ENCODE results near the gene ZNF705A.

GRCh38 chr12:8146442-8146771 is 10.4 kb upstream of the ZNF705A start:
- TF ChIP-seq EP300 (IDR thresholded peaks at IDR 0.05; ENCODE audit: borderline replicate concordance in 1 of 2, control insufficient read depth in 1 of 2, low read depth in 2 of 2, low read length in 2 of 2), result no peak
- TF ChIP-seq, protein P1, sequence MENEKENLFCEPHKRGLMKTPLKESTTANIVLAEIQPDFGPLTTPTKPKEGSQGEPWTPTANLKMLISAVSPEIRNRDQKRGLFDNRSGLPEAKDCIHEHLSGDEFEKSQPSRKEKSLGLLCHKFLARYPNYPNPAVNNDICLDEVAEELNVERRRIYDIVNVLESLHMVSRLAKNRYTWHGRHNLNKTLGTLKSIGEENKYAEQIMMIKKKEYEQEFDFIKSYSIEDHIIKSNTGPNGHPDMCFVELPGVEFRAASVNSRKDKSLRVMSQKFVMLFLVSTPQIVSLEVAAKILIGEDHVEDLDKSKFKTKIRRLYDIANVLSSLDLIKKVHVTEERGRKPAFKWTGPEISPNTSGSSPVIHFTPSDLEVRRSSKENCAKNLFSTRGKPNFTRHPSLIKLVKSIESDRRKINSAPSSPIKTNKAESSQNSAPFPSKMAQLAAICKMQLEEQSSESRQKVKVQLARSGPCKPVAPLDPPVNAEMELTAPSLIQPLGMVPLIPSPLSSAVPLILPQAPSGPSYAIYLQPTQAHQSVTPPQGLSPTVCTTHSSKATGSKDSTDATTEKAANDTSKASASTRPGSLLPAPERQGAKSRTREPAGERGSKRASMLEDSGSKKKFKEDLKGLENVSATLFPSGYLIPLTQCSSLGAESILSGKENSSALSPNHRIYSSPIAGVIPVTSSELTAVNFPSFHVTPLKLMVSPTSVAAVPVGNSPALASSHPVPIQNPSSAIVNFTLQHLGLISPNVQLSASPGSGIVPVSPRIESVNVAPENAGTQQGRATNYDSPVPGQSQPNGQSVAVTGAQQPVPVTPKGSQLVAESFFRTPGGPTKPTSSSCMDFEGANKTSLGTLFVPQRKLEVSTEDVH (IDR thresholded peaks at IDR 0.05; ENCODE audit: low read depth, partially characterized antibody), result no peak
- TF ChIP-seq YY1 (IDR thresholded peaks at IDR 0.05; ENCODE audit: low read depth, low read length), result no peak
- no peak for TF ChIP-seq SP1 (IDR thresholded peaks at IDR 0.05; ENCODE audit: low read depth, low read length)
- no peak for TF ChIP-seq ZBED1 (IDR thresholded peaks at IDR 0.05; ENCODE audit: borderline replicate concordance)
- TF ChIP-seq IRF3 (IDR thresholded peaks at IDR 0.05), result no peak
- TF ChIP-seq CTCF (IDR thresholded peaks at IDR 0.05 in 2 of 3, conservative IDR thresholded peaks at IDR 0.05 in 1 of 3; ENCODE audit: control insufficient read depth in 2 of 3, extremely low read depth in 1 of 3, insufficient read depth in 1 of 3, low read depth in 3 of 3, low read length in 3 of 3), result no peak

Measured in GM12878 (cell line).